CD4-positive, alpha-beta T cell (primary cell): ENCODE results near the gene TRIM16. TPM values are rescaled to one million over a fixed set of nuclear protein-coding genes. Genes with fewer than 3 reads are reported as not detected.

Source experiments
- ATAC-seq: fragments of 200-7000 bp; cut with Tn5 transposase; one replicate; pipeline ENCODE4 v1.10.0; 2022; ENCODE audit warnings: mild to moderate bottlenecking; ENCODE audit not compliant: poor library complexity
- CTCF ChIA-PET: fragments of 350-600 bp; sonication (Branson Sonifier 250); formaldehyde crosslinking; loops from one replicate; lab custom pipeline; 2021; ENCODE audit warnings: antibody characterized with exemption, inconsistent platforms; lab: Charles Lee
- POLR2A ChIA-PET: fragments of 350-600 bp; sonication (Branson Sonifier 250); formaldehyde crosslinking; loops from one replicate; lab custom pipeline; 2021; ENCODE audit warnings: antibody characterized with exemption, inconsistent platforms; lab: Charles Lee
- DNase-seq, 14 experiments: peaks; one replicate each; pipeline ENCODE4 v3.0.0-alpha.2; 2013 to 2020; ENCODE audit warnings: mixed read lengths in 2 of 14
- H3K27ac ChIP-seq, 2 donors: one replicate each; pipeline versions ENCODE4 v1.5.1 to v1.7.0; 2013; ENCODE audit warnings: low read length in 2 of 2, low read depth in 1 of 2, mild to moderate bottlenecking in 1 of 2
- H3K27me3 ChIP-seq, 2 experiments: 1 replicate in 1 of 2; 2 replicates in 1 of 2; pipeline versions ENCODE4 v1.6.1 to v1.7.0; 2013; ENCODE audit warnings: low read length in 2 of 2, control low read depth in 1 of 2, mild to moderate bottlenecking in 1 of 2, moderate library complexity in 1 of 2; ENCODE audit not compliant: insufficient read depth in 2 of 2, control insufficient read depth in 1 of 2
- H3K36me3 ChIP-seq: one replicate; pipeline ENCODE4 v1.6.1; 2013; ENCODE audit warnings: low read length, control low read depth; ENCODE audit not compliant: insufficient read depth
- H3K4me1 ChIP-seq: one replicate; pipeline ENCODE4 v1.6.1; 2013; ENCODE audit warnings: low read length, control low read depth; ENCODE audit not compliant: insufficient read depth
- H3K4me3 ChIP-seq: one replicate; pipeline ENCODE4 v1.5.1; 2013; ENCODE audit warnings: mild to moderate bottlenecking, low read length, moderate library complexity
- H3K9me3 ChIP-seq, 2 experiments: 1 replicate in 1 of 2; 2 replicates in 1 of 2; pipeline versions ENCODE4 v1.6.1 to v1.7.0; 2013; ENCODE audit warnings: low read length in 2 of 2, mild to moderate bottlenecking in 2 of 2, control low read depth in 1 of 2, moderate library complexity in 1 of 2; ENCODE audit not compliant: control insufficient read depth in 1 of 2, insufficient read depth in 1 of 2
- H3K27ac Mint-ChIP-seq: one replicate; pipeline ENCODE4 v1.8.0; 2020; ENCODE audit warnings: mixed read lengths
- H3K27me3 Mint-ChIP-seq: one replicate; pipeline ENCODE4 v1.8.0; 2021; ENCODE audit warnings: mixed read lengths
- H3K36me3 Mint-ChIP-seq: one replicate; pipeline ENCODE4 v1.8.0; 2021; ENCODE audit warnings: low read depth, mixed read lengths
- H3K4me1 Mint-ChIP-seq: one replicate; pipeline ENCODE4 v1.8.0; 2021; ENCODE audit warnings: low read depth, mixed read lengths
- H3K4me3 Mint-ChIP-seq: one replicate; pipeline ENCODE4 v1.8.0; 2020; ENCODE audit warnings: mild to moderate bottlenecking, mixed read lengths
- H3K9me3 Mint-ChIP-seq: one replicate; pipeline ENCODE4 v1.8.0; 2020; ENCODE audit warnings: mixed read lengths
- intact Hi-C, 2 experiments: fragments of 100-400 bp; cut with DNase I in 1 of 2; cut with micrococcal nuclease in 1 of 2; formaldehyde crosslinking; loops; one replicate each; pipeline versions ENCODE4 v1.15.1 to v1.9.0; 2023 to 2025; cut with DNase I, micrococcal nuclease
- total RNA-seq, 174 experiments: library from RNA in 2 of 174; stranded (reverse) in 2 of 174; gene quantifications; one replicate each; pipeline ENCODE4 v1.2.3 and lab custom pipeline; 2021 to 2026
- TF ChIP-seq, protein P1 (sequence below): fragments of 200-600 bp; IDR thresholded peaks from one replicate; pipeline ENCODE4 v1.8.0; 2022; ENCODE audit warnings: antibody characterized with exemption, mild to moderate bottlenecking

Gene TRIM16
- total RNA-seq, 2 experiments from 2014 or later: 5.6 to 5.7 TPM

GRCh38 chr17:15659663-15660062 is 24.4 kb downstream of the TRIM16 start:
- H3K27me3 ChIP-seq: no peaks in the 10 kb centered on the region
- no peak overlapping the region for H3K27ac Mint-ChIP-seq

DNA sequence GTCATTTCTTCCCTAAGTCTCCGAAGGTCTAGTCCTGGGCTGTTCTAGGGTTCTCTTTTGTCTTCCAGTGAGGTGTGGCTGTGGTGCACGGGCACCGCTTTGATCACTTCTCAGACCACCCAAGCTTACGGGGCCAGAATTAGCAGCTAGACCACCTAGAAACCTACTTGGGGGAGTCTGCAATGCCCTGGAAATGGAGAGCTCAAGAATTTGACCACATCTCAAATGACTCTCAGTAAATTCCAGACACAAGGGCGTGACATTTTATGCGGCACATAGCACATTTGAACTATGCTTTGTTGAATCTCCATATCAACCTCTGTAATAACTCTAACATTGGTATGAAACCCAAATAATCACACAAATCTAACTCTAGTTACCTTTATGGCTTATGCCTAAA is 24.9 kb downstream of the TRIM16 start:
- TF ChIP-seq, protein P1, sequence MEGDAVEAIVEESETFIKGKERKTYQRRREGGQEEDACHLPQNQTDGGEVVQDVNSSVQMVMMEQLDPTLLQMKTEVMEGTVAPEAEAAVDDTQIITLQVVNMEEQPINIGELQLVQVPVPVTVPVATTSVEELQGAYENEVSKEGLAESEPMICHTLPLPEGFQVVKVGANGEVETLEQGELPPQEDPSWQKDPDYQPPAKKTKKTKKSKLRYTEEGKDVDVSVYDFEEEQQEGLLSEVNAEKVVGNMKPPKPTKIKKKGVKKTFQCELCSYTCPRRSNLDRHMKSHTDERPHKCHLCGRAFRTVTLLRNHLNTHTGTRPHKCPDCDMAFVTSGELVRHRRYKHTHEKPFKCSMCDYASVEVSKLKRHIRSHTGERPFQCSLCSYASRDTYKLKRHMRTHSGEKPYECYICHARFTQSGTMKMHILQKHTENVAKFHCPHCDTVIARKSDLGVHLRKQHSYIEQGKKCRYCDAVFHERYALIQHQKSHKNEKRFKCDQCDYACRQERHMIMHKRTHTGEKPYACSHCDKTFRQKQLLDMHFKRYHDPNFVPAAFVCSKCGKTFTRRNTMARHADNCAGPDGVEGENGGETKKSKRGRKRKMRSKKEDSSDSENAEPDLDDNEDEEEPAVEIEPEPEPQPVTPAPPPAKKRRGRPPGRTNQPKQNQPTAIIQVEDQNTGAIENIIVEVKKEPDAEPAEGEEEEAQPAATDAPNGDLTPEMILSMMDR: no peak
- H3K4me3 Mint-ChIP-seq: no peak overlapping the region

More at GRCh38 chr17:15659663-15660062, 24.4 kb downstream of the TRIM16 start:
- peaks cover 10% of the 10 kb centered on the region for H3K36me3 Mint-ChIP-seq
- H3K4me3 Mint-ChIP-seq: no peak overlapping the region
- Histone ChIP-seq H3K4me1 (no peaks in the 10 kb centered on the region), H3K27ac (no peak overlapping the region), H3K36me3 (peaks cover 7% of the 10 kb centered on the region), H3K4me3 (no peak overlapping the region), H3K9me3 (no peaks in the 10 kb centered on the region)
- DNase-seq (no peak), ATAC-seq (no peak)
- TF ChIP-seq, protein P1: no peak
- no peaks in the 10 kb centered on the region for H3K27me3 Mint-ChIP-seq
- ChIA-PET POLR2A (no interaction called here), CTCF (no interaction called here)
- H3K4me1 Mint-ChIP-seq: no peaks in the 10 kb centered on the region
- intact Hi-C loops: no loop called here
- H3K9me3 Mint-ChIP-seq: no peaks in the 10 kb centered on the region

GRCh38 chr17:15658296-15658695 is 25.8 kb downstream of the TRIM16 start:
- CTCF ChIA-PET: no interaction called here
- no peaks in the 10 kb centered on the region for H3K27me3 Mint-ChIP-seq
- TF ChIP-seq, protein P1: no peak

More for the DNA sequence above, 24.9 kb downstream of the TRIM16 start:
- intact Hi-C loops: no loop called here
- Mint-ChIP-seq H3K9me3 (no peaks in the 10 kb centered on the region), H3K36me3 (peaks cover 6% of the 10 kb centered on the region), H3K27me3 (no peaks in the 10 kb centered on the region), H3K27ac (no peak overlapping the region), H3K4me1 (no peaks in the 10 kb centered on the region)
- no peak overlapping the region for H3K4me3 ChIP-seq
- no peaks in the 10 kb centered on the region for H3K9me3 ChIP-seq
- peaks cover 7% of the 10 kb centered on the region for H3K36me3 ChIP-seq
- CTCF ChIA-PET: no interaction called here
- DNase-seq: no peak
- POLR2A ChIA-PET: no interaction called here
- no peaks in the 10 kb centered on the region for H3K4me1 ChIP-seq
- no peak overlapping the region for H3K27ac ChIP-seq
- H3K27me3 ChIP-seq: no peaks in the 10 kb centered on the region
- no peak for ATAC-seq

More at GRCh38 chr17:15658296-15658695, 25.8 kb downstream of the TRIM16 start:
- no peak for ATAC-seq
- Histone ChIP-seq H3K27ac (no peak overlapping the region), H3K27me3 (no peaks in the 10 kb centered on the region), H3K4me3 (no peak overlapping the region), H3K36me3 (peaks cover 7% of the 10 kb centered on the region), H3K9me3 (no peaks in the 10 kb centered on the region), H3K4me1 (no peaks in the 10 kb centered on the region)
- intact Hi-C loops: no loop called here
- Mint-ChIP-seq H3K36me3 (no peaks in the 10 kb centered on the region), H3K9me3 (no peaks in the 10 kb centered on the region), H3K27ac (no peak overlapping the region), H3K4me1 (no peaks in the 10 kb centered on the region), H3K4me3 (no peak overlapping the region)
- POLR2A ChIA-PET: no interaction called here
- DNase-seq: no peak
